MCF 10A (cell line): ENCODE measurements around the gene INTS6L. TPM values are rescaled to one million over a fixed set of nuclear protein-coding genes. Genes with fewer than 3 reads are reported as not detected.

Source experiments
- BruUV-seq: library from RNA; stranded (reverse); fragments of 400-500 nt; replicated peaks from 2 replicates; lab custom pipeline; 2021; lab: Mats Ljungman, UMichigan
- CTCF ChIA-PET: fragments of 300-600 bp; sonication (Branson Sonifier 250); formaldehyde crosslinking; extraction: SDS; loops from one replicate; lab custom pipeline; 2021; ENCODE audit warnings: antibody characterized with exemption, inconsistent platforms; lab: Yijun Ruan, JAX
- POLR2A ChIA-PET: fragments of 300-600, 350-650 bp; sonication (Branson Sonifier 250); formaldehyde crosslinking; extraction: SDS; loops from one replicate; lab custom pipeline; 2020; ENCODE audit warnings: antibody characterized with exemption, inconsistent platforms; lab: Yijun Ruan, JAX
- DNase-seq: peaks from one replicate; pipeline ENCODE4 v3.0.0-alpha.2; 2018; ENCODE audit not compliant: unreplicated experiment
- H3K27ac Mint-ChIP-seq: one replicate; pipeline ENCODE4 v1.8.0; 2022; ENCODE audit warnings: mild to moderate bottlenecking, low read depth, mixed read lengths; ENCODE audit not compliant: unreplicated experiment
- H3K27me3 Mint-ChIP-seq: one replicate; pipeline ENCODE4 v1.8.0; 2022; ENCODE audit warnings: mixed read lengths; ENCODE audit not compliant: insufficient read depth, unreplicated experiment
- H3K36me3 Mint-ChIP-seq: one replicate; pipeline ENCODE4 v1.8.0; 2022; ENCODE audit warnings: mild to moderate bottlenecking, moderate library complexity, mixed read lengths; ENCODE audit not compliant: insufficient read depth, unreplicated experiment
- H3K4me1 Mint-ChIP-seq: one replicate; pipeline ENCODE4 v1.8.0; 2022; ENCODE audit warnings: mixed read lengths; ENCODE audit not compliant: insufficient read depth, unreplicated experiment
- H3K4me3 Mint-ChIP-seq: one replicate; pipeline ENCODE4 v1.8.0; 2022; ENCODE audit warnings: mild to moderate bottlenecking, moderate library complexity, mixed read lengths; ENCODE audit not compliant: unreplicated experiment
- H3K9me3 Mint-ChIP-seq: one replicate; pipeline ENCODE4 v1.8.0; 2022; ENCODE audit warnings: mixed read lengths; ENCODE audit not compliant: unreplicated experiment
- intact Hi-C: fragments of 100-400 bp; cut with micrococcal nuclease; formaldehyde crosslinking; loops from 2 replicates; pipeline ENCODE4 v1.14.1; 2022
- total RNA-seq: library from RNA; stranded (reverse); gene quantifications from 2 replicates; pipeline ENCODE4 v1.2.3, GENCODE V29; 2022
- TF ChIP-seq, protein P1 (sequence below): fragments of 200-600 bp; IDR thresholded peaks from one replicate; pipeline ENCODE4 v1.8.0; 2022; ENCODE audit warnings: antibody characterized with exemption, mild to moderate bottlenecking; ENCODE audit not compliant: unreplicated experiment

INTS6L gene
- total RNA-seq, 1 experiment from 2014 or later, result 6.9 TPM

DNA sequence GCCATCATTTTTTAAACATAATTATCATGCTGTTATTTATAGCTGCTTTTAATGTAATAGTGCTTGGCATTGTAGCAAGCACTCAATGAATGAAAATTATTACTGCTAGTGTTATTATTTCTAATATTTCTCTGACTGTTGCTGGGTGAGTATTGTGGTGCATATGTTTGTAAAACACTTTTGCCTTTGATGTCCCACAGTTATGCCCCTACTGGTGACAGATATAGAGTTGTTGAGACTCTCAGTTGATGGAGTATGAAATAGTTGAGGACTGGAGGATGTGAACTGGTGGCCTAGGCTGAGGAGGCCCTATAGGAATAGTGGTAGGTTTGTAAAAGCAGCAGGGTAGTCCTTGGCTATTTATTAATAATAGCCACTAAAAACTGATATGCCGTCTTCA is 9.6 kb downstream of the INTS6L start:
- H3K9me3 Mint-ChIP-seq, result no peaks in the 10 kb centered on the region
- POLR2A ChIA-PET, result interaction anchor here (5.0 kb wide), 1 partner anchor 8 kb away, joined by 65 read pairs; the partner anchor contains the start of gene INTS6L
- H3K27ac Mint-ChIP-seq, result no peak overlapping the region
- BruUV-seq, result no TSS peak
- intact Hi-C loops, result no loop called here
- H3K4me3 Mint-ChIP-seq, result no peak overlapping the region
- H3K4me1 Mint-ChIP-seq, result peaks cover 14% of the 10 kb centered on the region
- H3K36me3 Mint-ChIP-seq, result no peaks in the 10 kb centered on the region
- TF ChIP-seq, protein P1, sequence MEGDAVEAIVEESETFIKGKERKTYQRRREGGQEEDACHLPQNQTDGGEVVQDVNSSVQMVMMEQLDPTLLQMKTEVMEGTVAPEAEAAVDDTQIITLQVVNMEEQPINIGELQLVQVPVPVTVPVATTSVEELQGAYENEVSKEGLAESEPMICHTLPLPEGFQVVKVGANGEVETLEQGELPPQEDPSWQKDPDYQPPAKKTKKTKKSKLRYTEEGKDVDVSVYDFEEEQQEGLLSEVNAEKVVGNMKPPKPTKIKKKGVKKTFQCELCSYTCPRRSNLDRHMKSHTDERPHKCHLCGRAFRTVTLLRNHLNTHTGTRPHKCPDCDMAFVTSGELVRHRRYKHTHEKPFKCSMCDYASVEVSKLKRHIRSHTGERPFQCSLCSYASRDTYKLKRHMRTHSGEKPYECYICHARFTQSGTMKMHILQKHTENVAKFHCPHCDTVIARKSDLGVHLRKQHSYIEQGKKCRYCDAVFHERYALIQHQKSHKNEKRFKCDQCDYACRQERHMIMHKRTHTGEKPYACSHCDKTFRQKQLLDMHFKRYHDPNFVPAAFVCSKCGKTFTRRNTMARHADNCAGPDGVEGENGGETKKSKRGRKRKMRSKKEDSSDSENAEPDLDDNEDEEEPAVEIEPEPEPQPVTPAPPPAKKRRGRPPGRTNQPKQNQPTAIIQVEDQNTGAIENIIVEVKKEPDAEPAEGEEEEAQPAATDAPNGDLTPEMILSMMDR, result no peak
- no peak for DNase-seq
- peaks cover 53% of the 10 kb centered on the region for H3K27me3 Mint-ChIP-seq
- CTCF ChIA-PET, result no interaction called here

DNA sequence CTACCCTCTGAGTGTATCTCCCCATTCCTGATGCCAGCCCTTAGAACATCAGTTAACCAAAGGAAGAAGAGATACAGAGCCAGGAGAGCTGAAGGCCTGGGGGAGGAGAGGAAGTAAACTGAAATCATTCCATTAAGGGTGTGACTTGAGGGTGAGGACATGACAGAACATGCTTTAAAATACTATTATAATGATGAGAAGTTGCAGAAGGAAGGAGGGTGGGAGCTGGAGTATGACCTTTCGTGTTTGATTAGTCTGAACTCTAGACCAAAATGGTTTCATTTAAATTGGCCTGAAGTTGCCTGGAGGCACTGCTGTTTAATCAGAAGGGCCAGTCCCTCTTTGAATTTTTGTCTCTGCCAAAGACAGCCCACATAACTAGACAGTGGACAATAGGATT is 11.4 kb downstream of the INTS6L start:
- intact Hi-C loops, result no loop called here

DNA sequence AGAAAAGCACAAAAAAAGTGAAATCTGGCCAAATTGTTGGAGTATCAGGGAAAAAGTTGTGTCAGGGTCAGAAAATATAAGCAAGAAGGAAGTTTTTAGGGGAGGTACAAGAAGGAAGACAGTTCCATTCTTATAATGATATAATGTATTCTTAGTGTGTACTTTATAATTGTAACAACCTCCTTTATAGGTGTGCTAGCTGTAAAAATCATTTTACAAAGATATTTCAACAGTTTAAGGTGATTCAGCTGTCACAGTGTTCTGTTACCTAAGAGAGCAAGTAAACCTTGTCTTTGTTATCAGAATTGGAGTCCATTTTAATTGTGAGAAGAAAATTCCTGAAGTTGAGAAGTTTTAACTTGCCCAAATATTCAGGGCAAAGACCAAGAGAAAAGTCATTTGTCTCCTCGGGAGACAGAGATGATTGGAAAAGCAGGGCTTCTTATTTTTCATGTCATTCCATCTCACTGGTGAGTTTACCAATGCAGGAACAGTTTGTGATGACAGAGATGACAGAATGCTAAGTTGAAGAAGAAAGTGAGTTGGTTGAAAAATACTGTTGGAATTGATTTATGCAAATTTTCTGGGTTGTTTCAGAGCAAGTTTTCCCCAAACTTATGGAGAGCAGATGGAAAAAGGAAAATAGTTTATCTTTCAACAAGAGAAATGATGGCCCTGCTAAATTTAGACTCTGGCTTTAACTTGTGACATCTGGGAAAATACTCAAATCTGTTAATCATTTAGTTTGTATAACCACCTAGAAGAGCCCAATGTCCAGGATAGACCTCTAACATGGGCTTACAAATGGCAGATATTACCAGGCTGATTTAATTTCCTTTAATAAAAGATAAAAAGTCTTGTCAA is 14.8 kb downstream of the INTS6L start:
- intact Hi-C loops, result no loop called here
- H3K9me3 Mint-ChIP-seq, result no peaks in the 10 kb centered on the region
- H3K4me3 Mint-ChIP-seq, result no peak overlapping the region
- POLR2A ChIA-PET, result interaction anchor here (1.8 to 5.0 kb wide), 2 partner anchors 13 kb away, joined by 10 to 65 read pairs; partner anchors contain the start of gene INTS6L
- no peaks in the 10 kb centered on the region for H3K36me3 Mint-ChIP-seq
- H3K27me3 Mint-ChIP-seq, result peaks cover 47% of the 10 kb centered on the region
- DNase-seq, result no peak
- CTCF ChIA-PET, result no interaction called here
- TF ChIP-seq, protein P1, result no peak
- peak overlapping the region; percentile 69 for H3K27ac Mint-ChIP-seq
- H3K4me1 Mint-ChIP-seq, result peaks cover 15% of the 10 kb centered on the region
- no TSS peak for BruUV-seq

More for the DNA sequence above, 11.4 kb downstream of the INTS6L start:
- Mint-ChIP-seq H3K27ac (peak overlapping the region; percentile 67), H3K36me3 (no peaks in the 10 kb centered on the region), H3K9me3 (no peaks in the 10 kb centered on the region), H3K4me3 (no peak overlapping the region), H3K4me1 (peaks cover 15% of the 10 kb centered on the region), H3K27me3 (peaks cover 43% of the 10 kb centered on the region)
- TF ChIP-seq, protein P1, result no peak
- ChIA-PET POLR2A (interaction anchor here (0.8 to 5.0 kb wide), 3 partner anchors 9 to 44 kb away, joined by 3 to 65 read pairs (median 3); partner anchors contain the start of gene INTS6L), CTCF (interaction anchor here (1.3 to 1.6 kb wide), 2 partner anchors 13 to 47 kb away, joined by 3 to 6 read pairs; no protein-coding TSS in a partner anchor)
- no TSS peak for BruUV-seq
- peak; percentile 47 for DNase-seq

DNA sequence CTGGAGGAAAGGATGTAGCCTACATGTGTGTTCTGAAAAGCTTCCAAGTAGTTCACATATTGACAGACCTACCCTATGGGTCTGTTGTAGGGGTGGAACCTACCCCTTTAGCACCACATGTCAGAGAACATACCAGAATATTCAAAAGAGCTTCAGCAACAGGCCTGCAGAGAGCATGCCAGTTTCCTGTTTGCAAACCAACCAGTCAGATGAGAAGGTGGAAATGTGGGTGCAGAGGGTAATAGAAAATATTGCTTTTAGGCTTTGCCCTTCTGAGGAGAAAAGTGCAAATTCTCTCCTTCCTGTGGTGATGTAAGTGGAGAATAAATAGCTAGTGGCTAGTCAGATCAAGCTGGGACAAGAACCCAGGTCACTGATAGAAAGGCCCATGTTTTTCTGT is 16.4 kb downstream of the INTS6L start:
- no peak overlapping the region for H3K27ac Mint-ChIP-seq
- H3K36me3 Mint-ChIP-seq, result no peaks in the 10 kb centered on the region
- BruUV-seq, result no TSS peak
- no peak overlapping the region for H3K4me3 Mint-ChIP-seq
- CTCF ChIA-PET, result interaction anchor here (0.7 to 1.2 kb wide), 3 partner anchors 11 to 35 kb away, joined by 3 to 4 read pairs (median 4); no protein-coding TSS in a partner anchor
- TF ChIP-seq, protein P1, result no peak
- H3K9me3 Mint-ChIP-seq, result no peaks in the 10 kb centered on the region
- intact Hi-C loops, result no loop called here
- peaks cover 46% of the 10 kb centered on the region for H3K27me3 Mint-ChIP-seq
- DNase-seq, result no peak
- POLR2A ChIA-PET, result interaction anchor here (1.6 to 1.8 kb wide), 2 partner anchors 15 to 17 kb away, joined by 4 to 10 read pairs; no protein-coding TSS in a partner anchor
- H3K4me1 Mint-ChIP-seq, result peaks cover 6% of the 10 kb centered on the region
